Measurements from ENCODE around the gene LRRC75A. TPM values are rescaled to one million over a fixed set of nuclear protein-coding genes. Genes with fewer than 3 reads are reported as not detected.
A peak's percentile ranks its signal among the peaks of the same experiment; 100 is the strongest.

Gene LRRC75A
- total and polyA plus RNA-seq, 7 donors = 2.2 to 40.5 (median 5.7) TPM

GRCh38 chr17:16423226-16423872 lies 68.6 kb downstream of the LRRC75A start:
- intact Hi-C loops (cut with DNase I) = no loop called here
- Histone ChIP-seq H3K27me3 (no peaks in the 10 kb centered on the region), H3K4me3 (no peak overlapping the region), H3K4me1 (peaks cover 0 to 17% (median 15%) of the 10 kb centered on the region in 4 donors), H3K27ac (no peak overlapping the region), H3K9me3 (no peaks in the 10 kb centered on the region), H3K36me3 (no peaks in the 10 kb centered on the region)
- DNase-seq = no peak
- 96% methylated on average over 10 of the region's 10 CpGs for WGBS, 2 donors
- TF ChIP-seq POLR2AphosphoS5 (IDR thresholded peaks at IDR 0.05) (no peak), CTCF (IDR thresholded peaks at IDR 0.05) (no peak), POLR2A (IDR thresholded peaks at IDR 0.05) (no peak), EP300 (IDR thresholded peaks at IDR 0.05) (no peak)

- H3K4me3 ChIP-seq = no peak overlapping the region
- intact Hi-C loops (cut with DNase I) = no loop called here
- no peak overlapping the region for H3K27ac ChIP-seq
- 94% methylated on average over 7 of the region's 7 CpGs for WGBS, 2 donors
- TF ChIP-seq EP300 (IDR thresholded peaks at IDR 0.05) (no peak), POLR2AphosphoS5 (IDR thresholded peaks at IDR 0.05) (no peak), CTCF (IDR thresholded peaks at IDR 0.05) (no peak), POLR2A (IDR thresholded peaks at IDR 0.05) (no peak)
- no peak for DNase-seq
- no peaks in the 10 kb centered on the region for H3K9me3 ChIP-seq
- H3K36me3 ChIP-seq = no peaks in the 10 kb centered on the region
- peaks cover 0 to 25% (median 20%) of the 10 kb centered on the region in 4 donors for H3K4me1 ChIP-seq
- no peaks in the 10 kb centered on the region for H3K27me3 ChIP-seq
Observed at GRCh38 chr17:16422416-16422815, 69.6 kb downstream of the LRRC75A start.

GRCh38 chr17:16419929-16420271 lies 72.1 kb downstream of the LRRC75A start:
- Histone ChIP-seq H3K9me3 (no peaks in the 10 kb centered on the region), H3K4me3 (no peak overlapping the region), H3K27ac (peak overlapping the region; percentile 57 to 75 (median 65)), H3K36me3 (no peaks in the 10 kb centered on the region), H3K4me1 (peaks cover 0 to 25% (median 20%) of the 10 kb centered on the region in 4 donors), H3K27me3 (no peaks in the 10 kb centered on the region)
- intact Hi-C loops (cut with DNase I) = no loop called here
- TF ChIP-seq CTCF (IDR thresholded peaks at IDR 0.05) (no peak), POLR2A (IDR thresholded peaks at IDR 0.05) (no peak), EP300 (IDR thresholded peaks at IDR 0.05) (no peak), POLR2AphosphoS5 (IDR thresholded peaks at IDR 0.05) (no peak)
- no peak for DNase-seq
- WGBS, 2 donors = 59 to 75% methylated on average over 10 of the region's 10 CpGs

- Histone ChIP-seq H3K9me3 (no peaks in the 10 kb centered on the region), H3K36me3 (no peaks in the 10 kb centered on the region), H3K4me3 (no peak overlapping the region), H3K27me3 (no peaks in the 10 kb centered on the region), H3K4me1 (peaks cover 0 to 25% (median 20%) of the 10 kb centered on the region in 4 donors), H3K27ac (peak overlapping the region; percentile 57 to 75 (median 65))
- 62 to 75% methylated on average over 8 of the region's 8 CpGs for WGBS, 2 donors
- intact Hi-C loops (cut with DNase I) = no loop called here
- peak; percentile 79 for DNase-seq
- TF ChIP-seq POLR2A (IDR thresholded peaks at IDR 0.05) (no peak), POLR2AphosphoS5 (IDR thresholded peaks at IDR 0.05) (peak in 1 of 4 donors; percentile 63), CTCF (IDR thresholded peaks at IDR 0.05) (no peak), EP300 (IDR thresholded peaks at IDR 0.05) (no peak)
Observed at GRCh38 chr17:16419074-16419928, 72.7 kb downstream of the LRRC75A start.
